ENCODE measurements around the gene TMEM82. TPM values are rescaled to one million over a fixed set of nuclear protein-coding genes. Genes with fewer than 3 reads are reported as not detected.

Gene TMEM82
- total RNA-seq, 1 experiment from 2014 or later: not detected

GRCh38 chr1:15748690-15749398 is 6.5 kb downstream of the TMEM82 start:
- no peak for DNase-seq (ENCODE audit: low read depth)
- in situ Hi-C loops (cut with HindIII; ENCODE audit: low pct_unique_long_range_greater_than_20kb, low sequenced_read_pairs): no loop called here

- in situ Hi-C loops (cut with HindIII; ENCODE audit: low pct_unique_long_range_greater_than_20kb, low sequenced_read_pairs): no loop called here
- DNase-seq (ENCODE audit: low read depth): no peak
Measured at GRCh38 chr1:15749399-15750291, 7.3 kb downstream of the TMEM82 start.

- in situ Hi-C loops (cut with HindIII; ENCODE audit: low pct_unique_long_range_greater_than_20kb, low sequenced_read_pairs): no loop called here
- no peak for DNase-seq (ENCODE audit: low read depth)
Measured at GRCh38 chr1:15750924-15751323, 8.6 kb downstream of the TMEM82 start.

- no peak for DNase-seq (ENCODE audit: low read depth)
- in situ Hi-C loops (cut with HindIII; ENCODE audit: low pct_unique_long_range_greater_than_20kb, low sequenced_read_pairs): no loop called here
Measured at GRCh38 chr1:15751717-15752116, 9.4 kb downstream of the TMEM82 start.

- DNase-seq (ENCODE audit: low read depth): no peak
- in situ Hi-C loops (cut with HindIII; ENCODE audit: low pct_unique_long_range_greater_than_20kb, low sequenced_read_pairs): no loop called here
Measured at GRCh38 chr1:15753776-15754175, 11.5 kb downstream of the TMEM82 start.

- DNase-seq (ENCODE audit: low read depth): no peak
- in situ Hi-C loops (cut with HindIII; ENCODE audit: low pct_unique_long_range_greater_than_20kb, low sequenced_read_pairs): no loop called here
Measured at GRCh38 chr1:15755021-15755645, 12.8 kb downstream of the TMEM82 start.

GRCh38 chr1:15755646-15756040 is 13.3 kb downstream of the TMEM82 start:
- no peak for DNase-seq (ENCODE audit: low read depth)
- in situ Hi-C loops (cut with HindIII; ENCODE audit: low pct_unique_long_range_greater_than_20kb, low sequenced_read_pairs): no loop called here

GRCh38 chr1:15756143-15757015 is 14.1 kb downstream of the TMEM82 start:
- in situ Hi-C loops (cut with HindIII; ENCODE audit: low pct_unique_long_range_greater_than_20kb, low sequenced_read_pairs): no loop called here
- DNase-seq (ENCODE audit: low read depth): no peak

GRCh38 chr1:15757016-15757543 is 14.8 kb downstream of the TMEM82 start:
- in situ Hi-C loops (cut with HindIII; ENCODE audit: low pct_unique_long_range_greater_than_20kb, low sequenced_read_pairs): no loop called here
- DNase-seq (ENCODE audit: low read depth): no peak

GRCh38 chr1:15757575-15758342 is 15.5 kb downstream of the TMEM82 start:
- in situ Hi-C loops (cut with HindIII; ENCODE audit: low pct_unique_long_range_greater_than_20kb, low sequenced_read_pairs): no loop called here
- no peak for DNase-seq (ENCODE audit: low read depth)

GRCh38 chr1:15758343-15758931 is 16.1 kb downstream of the TMEM82 start, which contains the start of gene FBLIM1:
FBLIM1 (plus strand) TSS chr1:15758795; CDS start chr1:15764984, 6,189 bp downstream.
- no peak for DNase-seq (ENCODE audit: low read depth)
- in situ Hi-C loops (cut with HindIII; ENCODE audit: low pct_unique_long_range_greater_than_20kb, low sequenced_read_pairs): no loop called here

GRCh38 chr1:15758953-15759661 is 16.8 kb downstream of the TMEM82 start:
- DNase-seq (ENCODE audit: low read depth): no peak
- in situ Hi-C loops (cut with HindIII; ENCODE audit: low pct_unique_long_range_greater_than_20kb, low sequenced_read_pairs): no loop called here

GRCh38 chr1:15760520-15761211 is 18.4 kb downstream of the TMEM82 start:
- DNase-seq (ENCODE audit: low read depth): no peak
- in situ Hi-C loops (cut with HindIII; ENCODE audit: low pct_unique_long_range_greater_than_20kb, low sequenced_read_pairs): no loop called here

- DNase-seq (ENCODE audit: low read depth): no peak
- in situ Hi-C loops (cut with HindIII; ENCODE audit: low pct_unique_long_range_greater_than_20kb, low sequenced_read_pairs): no loop called here
Measured at GRCh38 chr1:15761366-15762128, 19.2 kb downstream of the TMEM82 start.

- in situ Hi-C loops (cut with HindIII; ENCODE audit: low pct_unique_long_range_greater_than_20kb, low sequenced_read_pairs): no loop called here
Measured at GRCh38 chr1:15762546-15762945, 20.2 kb downstream of the TMEM82 start.

More at GRCh38 chr1:15762546-15762945, 20.2 kb downstream of the TMEM82 start:
- no peak for DNase-seq (ENCODE audit: low read depth)
